Uterus (tissue), 2 donors: ENCODE data around the gene LIX1L.

ENCODE experiments used
- POLR2A ChIP-seq, 2 donors: fragments of 450-650 bp; IDR thresholded peaks; one replicate each; pipeline ENCODE4 v1.6.1; 2016; ENCODE audit warnings: antibody characterized with exemption in 2 of 2, mild to moderate bottlenecking in 1 of 2, moderate library complexity in 1 of 2
- TF ChIP-seq, protein P1 (sequence below), 4 experiments: fragments of 200-600 bp in 2 of 4; fragments of 450-650 bp in 2 of 4; sonication (generic) in 2 of 4; IDR thresholded peaks; one replicate each; pipeline ENCODE4 v1.5.1; 2016 to 2019; ENCODE audit warnings: antibody characterized with exemption in 4 of 4, mild to moderate bottlenecking in 2 of 4, moderate library complexity in 1 of 4

- TF ChIP-seq, protein P1, sequence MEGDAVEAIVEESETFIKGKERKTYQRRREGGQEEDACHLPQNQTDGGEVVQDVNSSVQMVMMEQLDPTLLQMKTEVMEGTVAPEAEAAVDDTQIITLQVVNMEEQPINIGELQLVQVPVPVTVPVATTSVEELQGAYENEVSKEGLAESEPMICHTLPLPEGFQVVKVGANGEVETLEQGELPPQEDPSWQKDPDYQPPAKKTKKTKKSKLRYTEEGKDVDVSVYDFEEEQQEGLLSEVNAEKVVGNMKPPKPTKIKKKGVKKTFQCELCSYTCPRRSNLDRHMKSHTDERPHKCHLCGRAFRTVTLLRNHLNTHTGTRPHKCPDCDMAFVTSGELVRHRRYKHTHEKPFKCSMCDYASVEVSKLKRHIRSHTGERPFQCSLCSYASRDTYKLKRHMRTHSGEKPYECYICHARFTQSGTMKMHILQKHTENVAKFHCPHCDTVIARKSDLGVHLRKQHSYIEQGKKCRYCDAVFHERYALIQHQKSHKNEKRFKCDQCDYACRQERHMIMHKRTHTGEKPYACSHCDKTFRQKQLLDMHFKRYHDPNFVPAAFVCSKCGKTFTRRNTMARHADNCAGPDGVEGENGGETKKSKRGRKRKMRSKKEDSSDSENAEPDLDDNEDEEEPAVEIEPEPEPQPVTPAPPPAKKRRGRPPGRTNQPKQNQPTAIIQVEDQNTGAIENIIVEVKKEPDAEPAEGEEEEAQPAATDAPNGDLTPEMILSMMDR (IDR thresholded peaks at IDR 0.05), result no peak
- TF ChIP-seq POLR2A (IDR thresholded peaks at IDR 0.05), result no peak
These were observed 35.3 kb upstream of the LIX1L start for GRCh38 chr1:145992958-145993617.
